GM23338 (cell line): ENCODE measurements around the gene KDSR.

Experiments used
- CREB1 ChIP-seq: fragments of 250-450 bp; sonication (Bioruptor Pico); IDR thresholded peaks from 2 replicates; pipeline ENCODE4 v1.5.0; 2020; ENCODE audit warnings: low read depth, mild to moderate bottlenecking, moderate library complexity
- EZH2 ChIP-seq: fragments of 200-600 bp; sonication (generic); IDR thresholded peaks from one replicate; pipeline ENCODE4 v1.8.0; 2017; ENCODE audit warnings: antibody characterized with exemption, mild to moderate bottlenecking, low read depth; ENCODE audit not compliant: unreplicated experiment
- EZH2phosphoT487 ChIP-seq: fragments of 200-600 bp; sonication (generic); IDR thresholded peaks from one replicate; pipeline ENCODE4 v1.8.1; 2018; ENCODE audit warnings: antibody characterized with exemption; ENCODE audit not compliant: unreplicated experiment
- JUNB ChIP-seq: IDR thresholded peaks from one replicate; pipeline ENCODE4 v1.6.1; 2016; ENCODE audit warnings: antibody characterized with exemption; ENCODE audit not compliant: unreplicated experiment
- POLR2AphosphoS5 ChIP-seq: IDR thresholded peaks from 2 replicates; pipeline ENCODE4 v1.6.1; 2016; ENCODE audit warnings: antibody characterized with exemption, low read depth
- TF ChIP-seq, protein P1 (sequence below), 2 experiments: fragments of 200-600 bp in 1 of 2; sonication (generic) in 1 of 2; conservative IDR thresholded peaks; 2 replicates each; pipeline versions ENCODE4 v1.5.1 to v1.6.1; 2016 to 2017; ENCODE audit warnings: antibody characterized with exemption in 2 of 2, low read depth in 2 of 2, mild to moderate bottlenecking in 2 of 2, moderate library complexity in 1 of 2

DNA sequence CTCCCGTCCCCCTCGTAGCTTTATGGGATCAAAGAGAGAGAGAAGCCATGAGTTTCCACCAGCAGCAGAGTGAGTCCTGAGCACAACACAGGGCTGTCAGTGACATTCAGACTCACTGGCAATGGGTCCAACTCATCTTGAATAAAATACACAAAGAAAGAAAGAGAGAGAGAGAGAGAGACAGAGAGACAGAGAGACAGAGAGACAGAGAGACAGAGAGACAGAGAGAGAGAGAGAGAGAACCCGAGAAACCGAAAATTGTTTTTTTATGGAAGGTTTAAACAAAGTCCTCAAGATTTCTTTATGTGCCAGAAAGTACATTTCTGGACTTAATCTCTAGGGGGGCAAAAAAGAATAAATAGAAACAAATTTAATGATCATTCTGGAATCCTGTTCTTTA, 35.9 kb downstream of the KDSR start:
- TF ChIP-seq, protein P1, sequence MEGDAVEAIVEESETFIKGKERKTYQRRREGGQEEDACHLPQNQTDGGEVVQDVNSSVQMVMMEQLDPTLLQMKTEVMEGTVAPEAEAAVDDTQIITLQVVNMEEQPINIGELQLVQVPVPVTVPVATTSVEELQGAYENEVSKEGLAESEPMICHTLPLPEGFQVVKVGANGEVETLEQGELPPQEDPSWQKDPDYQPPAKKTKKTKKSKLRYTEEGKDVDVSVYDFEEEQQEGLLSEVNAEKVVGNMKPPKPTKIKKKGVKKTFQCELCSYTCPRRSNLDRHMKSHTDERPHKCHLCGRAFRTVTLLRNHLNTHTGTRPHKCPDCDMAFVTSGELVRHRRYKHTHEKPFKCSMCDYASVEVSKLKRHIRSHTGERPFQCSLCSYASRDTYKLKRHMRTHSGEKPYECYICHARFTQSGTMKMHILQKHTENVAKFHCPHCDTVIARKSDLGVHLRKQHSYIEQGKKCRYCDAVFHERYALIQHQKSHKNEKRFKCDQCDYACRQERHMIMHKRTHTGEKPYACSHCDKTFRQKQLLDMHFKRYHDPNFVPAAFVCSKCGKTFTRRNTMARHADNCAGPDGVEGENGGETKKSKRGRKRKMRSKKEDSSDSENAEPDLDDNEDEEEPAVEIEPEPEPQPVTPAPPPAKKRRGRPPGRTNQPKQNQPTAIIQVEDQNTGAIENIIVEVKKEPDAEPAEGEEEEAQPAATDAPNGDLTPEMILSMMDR (conservative IDR thresholded peaks at IDR 0.05; ENCODE audit: low read depth in 2 of 2): no peak
- TF ChIP-seq EZH2 (no peak), CREB1 (CRISPR knock-in tag) (no peak), POLR2AphosphoS5 (no peak), EZH2phosphoT487 (no peak), JUNB (no peak)
